GM12878 (cell line): Measurements from ENCODE around the gene TBC1D32.

ENCODE experiments used
- CEBPB ChIP-seq, 2 experiments: fragments of 150-350 bp in 1 of 2; IDR thresholded peaks; 2 replicates each; pipeline ENCODE4 v1.6.1; 2012 to 2014; ENCODE audit warnings: low read depth in 2 of 2, low read length in 2 of 2, borderline replicate concordance in 1 of 2, inconsistent platforms in 1 of 2
- EZH2 ChIP-seq: IDR thresholded peaks from 2 replicates; pipeline ENCODE4 v1.6.1; 2012; ENCODE audit warnings: low read depth, mild to moderate bottlenecking, control low read depth, inconsistent platforms, low read length, borderline replicate concordance; ENCODE audit not compliant: control insufficient read depth
- NFXL1 ChIP-seq: fragments of 450-650 bp; IDR thresholded peaks from 2 replicates; pipeline ENCODE4 v1.6.1; 2017; ENCODE audit warnings: antibody characterized with exemption, mild to moderate bottlenecking, borderline replicate concordance
- POLR2A ChIP-seq: IDR thresholded peaks from 2 replicates; pipeline ENCODE4 v1.6.1; 2011; ENCODE audit warnings: low read depth, mild to moderate bottlenecking, low read length
- SPI1 ChIP-seq: IDR thresholded peaks from 2 replicates; pipeline ENCODE4 v1.6.1; 2011; ENCODE audit warnings: low read depth, mild to moderate bottlenecking, low read length, moderate library complexity, borderline replicate concordance; ENCODE audit not compliant: insufficient read depth
- TF ChIP-seq, protein P1 (sequence below), 3 experiments: IDR thresholded peaks in 2 of 3; conservative IDR thresholded peaks in 1 of 3; 2 replicates each; pipeline ENCODE4 v1.5.1; 2011; ENCODE audit warnings: low read depth in 3 of 3, low read length in 3 of 3, mild to moderate bottlenecking in 3 of 3, control low read depth in 2 of 3, moderate library complexity in 2 of 3, inconsistent platforms in 1 of 3, mixed read lengths in 1 of 3; ENCODE audit not compliant: control insufficient read depth in 2 of 3, insufficient read depth in 1 of 3; ENCODE audit errors: extremely low read depth in 1 of 3
- TF ChIP-seq, protein P2 (sequence below): IDR thresholded peaks from 2 replicates; pipeline ENCODE4 v1.6.1; 2011; ENCODE audit warnings: borderline replicate concordance, low read depth, mild to moderate bottlenecking, moderate library complexity, mixed read lengths, low read length; ENCODE audit not compliant: insufficient read depth; ENCODE audit errors: extremely low read length

DNA sequence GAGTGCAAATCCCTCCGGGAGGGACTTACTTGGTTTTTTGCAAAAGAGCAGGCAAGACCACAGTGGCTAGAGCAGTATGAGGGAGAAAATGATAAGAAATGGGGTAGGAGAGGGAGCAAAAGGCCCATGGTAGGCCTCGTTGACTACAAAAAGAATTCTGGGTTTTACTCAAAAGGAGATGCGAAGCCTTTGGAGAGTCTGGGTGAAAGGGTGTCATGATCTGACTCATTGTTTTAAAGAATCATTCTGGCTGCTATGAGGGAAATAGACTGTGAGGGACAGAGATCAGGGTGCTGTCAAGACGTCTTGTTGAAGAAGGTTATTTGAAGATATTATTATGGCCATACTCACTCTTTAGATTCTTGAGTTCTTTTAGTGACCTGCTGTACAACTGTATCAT lies 13.0 kb downstream of the TBC1D32 start:
- TF ChIP-seq NFXL1 (no peak), SPI1 (no peak), CEBPB (IDR thresholded peaks at IDR 0.05; ENCODE audit: borderline replicate concordance in 1 of 2, low read depth in 2 of 2, low read length in 2 of 2) (no peak), EZH2 (no peak), POLR2A (no peak)
- TF ChIP-seq, protein P1, sequence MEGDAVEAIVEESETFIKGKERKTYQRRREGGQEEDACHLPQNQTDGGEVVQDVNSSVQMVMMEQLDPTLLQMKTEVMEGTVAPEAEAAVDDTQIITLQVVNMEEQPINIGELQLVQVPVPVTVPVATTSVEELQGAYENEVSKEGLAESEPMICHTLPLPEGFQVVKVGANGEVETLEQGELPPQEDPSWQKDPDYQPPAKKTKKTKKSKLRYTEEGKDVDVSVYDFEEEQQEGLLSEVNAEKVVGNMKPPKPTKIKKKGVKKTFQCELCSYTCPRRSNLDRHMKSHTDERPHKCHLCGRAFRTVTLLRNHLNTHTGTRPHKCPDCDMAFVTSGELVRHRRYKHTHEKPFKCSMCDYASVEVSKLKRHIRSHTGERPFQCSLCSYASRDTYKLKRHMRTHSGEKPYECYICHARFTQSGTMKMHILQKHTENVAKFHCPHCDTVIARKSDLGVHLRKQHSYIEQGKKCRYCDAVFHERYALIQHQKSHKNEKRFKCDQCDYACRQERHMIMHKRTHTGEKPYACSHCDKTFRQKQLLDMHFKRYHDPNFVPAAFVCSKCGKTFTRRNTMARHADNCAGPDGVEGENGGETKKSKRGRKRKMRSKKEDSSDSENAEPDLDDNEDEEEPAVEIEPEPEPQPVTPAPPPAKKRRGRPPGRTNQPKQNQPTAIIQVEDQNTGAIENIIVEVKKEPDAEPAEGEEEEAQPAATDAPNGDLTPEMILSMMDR (IDR thresholded peaks at IDR 0.05 in 2 of 3, conservative IDR thresholded peaks at IDR 0.05 in 1 of 3; ENCODE audit: control insufficient read depth in 2 of 3, extremely low read depth in 1 of 3, insufficient read depth in 1 of 3, low read depth in 3 of 3, low read length in 3 of 3) = no peak
- TF ChIP-seq, protein P2, sequence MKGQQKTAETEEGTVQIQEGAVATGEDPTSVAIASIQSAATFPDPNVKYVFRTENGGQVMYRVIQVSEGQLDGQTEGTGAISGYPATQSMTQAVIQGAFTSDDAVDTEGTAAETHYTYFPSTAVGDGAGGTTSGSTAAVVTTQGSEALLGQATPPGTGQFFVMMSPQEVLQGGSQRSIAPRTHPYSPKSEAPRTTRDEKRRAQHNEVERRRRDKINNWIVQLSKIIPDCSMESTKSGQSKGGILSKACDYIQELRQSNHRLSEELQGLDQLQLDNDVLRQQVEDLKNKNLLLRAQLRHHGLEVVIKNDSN = no peak
